ENCODE measurements around the gene CWC22.

GRCh38 chr2:179939259-179939658 is 67.8 kb downstream of the CWC22 start:
- TF ChIP-seq CTCF (IDR thresholded peaks at IDR 0.05) (no peak), POLR2AphosphoS5 (IDR thresholded peaks at IDR 0.05) (no peak), POLR2A (IDR thresholded peaks at IDR 0.05) (no peak), EP300 (IDR thresholded peaks at IDR 0.05) (no peak)
